Measurements from ENCODE around the gene BRIP1.
A peak's percentile ranks its signal among the peaks of the same experiment; 100 is the strongest.

Gene BRIP1

GRCh38 chr17:61817452-61817851 is 45.9 kb downstream of the BRIP1 start:
- Histone ChIP-seq H3K4me1 (ENCODE audit: control insufficient read depth, insufficient read depth, low read length) (peaks cover 3% of the 10 kb centered on the region; the same call in 1 of the 2 replicates), H3K36me3 (ENCODE audit: control insufficient read depth, insufficient read depth, low read length) (peaks cover 30% of the 10 kb centered on the region), H3K9me3 (ENCODE audit: control insufficient read depth, insufficient read depth, low read length) (no peaks in the 10 kb centered on the region), H3K27me3 (ENCODE audit: control insufficient read depth, insufficient read depth, low read length) (no peaks in the 10 kb centered on the region), H3K4me3 (ENCODE audit: low read depth, low read length) (no peak overlapping the region), H3K27ac (ENCODE audit: low read depth, low read length) (no peak overlapping the region), H3K9ac (ENCODE audit: low read depth, low read length) (no peak overlapping the region)

GRCh38 chr17:61816538-61816937 is 46.8 kb downstream of the BRIP1 start:
- peaks cover 22% of the 10 kb centered on the region for H3K36me3 ChIP-seq (ENCODE audit: control insufficient read depth, insufficient read depth, low read length)
- H3K9me3 ChIP-seq (ENCODE audit: control insufficient read depth, insufficient read depth, low read length): no peaks in the 10 kb centered on the region
- H3K4me1 ChIP-seq (ENCODE audit: control insufficient read depth, insufficient read depth, low read length): peaks cover 3% of the 10 kb centered on the region; the same call in 1 of the 2 replicates
- no peak overlapping the region for H3K4me3 ChIP-seq (ENCODE audit: low read depth, low read length)
- H3K27ac ChIP-seq (ENCODE audit: low read depth, low read length): no peak overlapping the region
- H3K27me3 ChIP-seq (ENCODE audit: control insufficient read depth, insufficient read depth, low read length): no peaks in the 10 kb centered on the region
- H3K9ac ChIP-seq (ENCODE audit: low read depth, low read length): no peak overlapping the region

GRCh38 chr17:61815863-61816503 is 47.3 kb downstream of the BRIP1 start:
- H3K4me1 ChIP-seq (ENCODE audit: control insufficient read depth, insufficient read depth, low read length): peaks cover 3% of the 10 kb centered on the region; the same call in 1 of the 2 replicates
- no peak overlapping the region for H3K9ac ChIP-seq (ENCODE audit: low read depth, low read length)
- H3K36me3 ChIP-seq (ENCODE audit: control insufficient read depth, insufficient read depth, low read length): peaks cover 16% of the 10 kb centered on the region
- no peaks in the 10 kb centered on the region for H3K27me3 ChIP-seq (ENCODE audit: control insufficient read depth, insufficient read depth, low read length)
- H3K27ac ChIP-seq (ENCODE audit: low read depth, low read length): no peak overlapping the region
- no peaks in the 10 kb centered on the region for H3K9me3 ChIP-seq (ENCODE audit: control insufficient read depth, insufficient read depth, low read length)
- no peak overlapping the region for H3K4me3 ChIP-seq (ENCODE audit: low read depth, low read length)

GRCh38 chr17:61814485-61814884 is 48.8 kb downstream of the BRIP1 start:
- no peak overlapping the region for H3K9ac ChIP-seq (ENCODE audit: low read depth, low read length)
- H3K9me3 ChIP-seq (ENCODE audit: control insufficient read depth, insufficient read depth, low read length): no peaks in the 10 kb centered on the region
- peaks cover 11% of the 10 kb centered on the region for H3K36me3 ChIP-seq (ENCODE audit: control insufficient read depth, insufficient read depth, low read length)
- no peaks in the 10 kb centered on the region for H3K27me3 ChIP-seq (ENCODE audit: control insufficient read depth, insufficient read depth, low read length)
- no peak overlapping the region for H3K4me3 ChIP-seq (ENCODE audit: low read depth, low read length)
- peaks cover 11% of the 10 kb centered on the region; the same call in 1 of the 2 replicates for H3K4me1 ChIP-seq (ENCODE audit: control insufficient read depth, insufficient read depth, low read length)
- no peak overlapping the region for H3K27ac ChIP-seq (ENCODE audit: low read depth, low read length)

GRCh38 chr17:61813211-61813610 is 50.1 kb downstream of the BRIP1 start:
- Histone ChIP-seq H3K9ac (ENCODE audit: low read depth, low read length) (no peak overlapping the region), H3K4me1 (ENCODE audit: control insufficient read depth, insufficient read depth, low read length) (peaks cover 11% of the 10 kb centered on the region; the same call in 1 of the 2 replicates), H3K27me3 (ENCODE audit: control insufficient read depth, insufficient read depth, low read length) (no peaks in the 10 kb centered on the region), H3K27ac (ENCODE audit: low read depth, low read length) (no peak overlapping the region), H3K36me3 (ENCODE audit: control insufficient read depth, insufficient read depth, low read length) (peaks cover 14% of the 10 kb centered on the region), H3K4me3 (ENCODE audit: low read depth, low read length) (no peak overlapping the region), H3K9me3 (ENCODE audit: control insufficient read depth, insufficient read depth, low read length) (no peaks in the 10 kb centered on the region)

- Histone ChIP-seq H3K4me1 (ENCODE audit: control insufficient read depth, insufficient read depth, low read length) (peaks cover 11% of the 10 kb centered on the region; the same call in 1 of the 2 replicates), H3K27ac (ENCODE audit: low read depth, low read length) (no peak overlapping the region), H3K36me3 (ENCODE audit: control insufficient read depth, insufficient read depth, low read length) (peaks cover 18% of the 10 kb centered on the region), H3K27me3 (ENCODE audit: control insufficient read depth, insufficient read depth, low read length) (no peaks in the 10 kb centered on the region), H3K9ac (ENCODE audit: low read depth, low read length) (no peak overlapping the region), H3K4me3 (ENCODE audit: low read depth, low read length) (no peak overlapping the region), H3K9me3 (ENCODE audit: control insufficient read depth, insufficient read depth, low read length) (no peaks in the 10 kb centered on the region)
Observed at GRCh38 chr17:61812747-61813146, 50.6 kb downstream of the BRIP1 start.

GRCh38 chr17:61809816-61810392 is 53.4 kb downstream of the BRIP1 start:
- no peak overlapping the region for H3K4me3 ChIP-seq (ENCODE audit: low read depth, low read length)
- H3K9me3 ChIP-seq (ENCODE audit: control insufficient read depth, insufficient read depth, low read length): no peaks in the 10 kb centered on the region
- peaks cover 13% of the 10 kb centered on the region; the same call in 1 of the 2 replicates for H3K4me1 ChIP-seq (ENCODE audit: control insufficient read depth, insufficient read depth, low read length)
- no peaks in the 10 kb centered on the region for H3K27me3 ChIP-seq (ENCODE audit: control insufficient read depth, insufficient read depth, low read length)
- peaks cover 13% of the 10 kb centered on the region for H3K36me3 ChIP-seq (ENCODE audit: control insufficient read depth, insufficient read depth, low read length)
- no peak overlapping the region for H3K9ac ChIP-seq (ENCODE audit: low read depth, low read length)
- H3K27ac ChIP-seq (ENCODE audit: low read depth, low read length): peak overlapping the region; percentile 49

GRCh38 chr17:61808442-61808841 is 54.9 kb downstream of the BRIP1 start:
- Histone ChIP-seq H3K9ac (ENCODE audit: low read depth, low read length) (no peak overlapping the region), H3K27me3 (ENCODE audit: control insufficient read depth, insufficient read depth, low read length) (no peaks in the 10 kb centered on the region), H3K36me3 (ENCODE audit: control insufficient read depth, insufficient read depth, low read length) (peaks cover 9% of the 10 kb centered on the region), H3K27ac (ENCODE audit: low read depth, low read length) (no peak overlapping the region), H3K4me3 (ENCODE audit: low read depth, low read length) (no peak overlapping the region), H3K9me3 (ENCODE audit: control insufficient read depth, insufficient read depth, low read length) (no peaks in the 10 kb centered on the region), H3K4me1 (ENCODE audit: control insufficient read depth, insufficient read depth, low read length) (peaks cover 13% of the 10 kb centered on the region; the same call in 1 of the 2 replicates)

GRCh38 chr17:61806936-61807335 is 56.4 kb downstream of the BRIP1 start:
- no peak overlapping the region for H3K9ac ChIP-seq (ENCODE audit: low read depth, low read length)
- no peak overlapping the region for H3K27ac ChIP-seq (ENCODE audit: low read depth, low read length)
- H3K27me3 ChIP-seq (ENCODE audit: control insufficient read depth, insufficient read depth, low read length): no peaks in the 10 kb centered on the region

GRCh38 chr17:61806081-61806828 is 57.1 kb downstream of the BRIP1 start:
- Histone ChIP-seq H3K9ac (ENCODE audit: low read depth, low read length) (no peak overlapping the region), H3K9me3 (ENCODE audit: control insufficient read depth, insufficient read depth, low read length) (no peaks in the 10 kb centered on the region), H3K4me3 (ENCODE audit: low read depth, low read length) (no peak overlapping the region), H3K36me3 (ENCODE audit: control insufficient read depth, insufficient read depth, low read length) (peaks cover 25% of the 10 kb centered on the region), H3K27me3 (ENCODE audit: control insufficient read depth, insufficient read depth, low read length) (no peaks in the 10 kb centered on the region), H3K4me1 (ENCODE audit: control insufficient read depth, insufficient read depth, low read length) (peaks cover 13% of the 10 kb centered on the region; the same call in 1 of the 2 replicates), H3K27ac (ENCODE audit: low read depth, low read length) (peak overlapping the region; percentile 51)

More at GRCh38 chr17:61806936-61807335, 56.4 kb downstream of the BRIP1 start:
- peaks cover 13% of the 10 kb centered on the region; the same call in 1 of the 2 replicates for H3K4me1 ChIP-seq (ENCODE audit: control insufficient read depth, insufficient read depth, low read length)
- H3K36me3 ChIP-seq (ENCODE audit: control insufficient read depth, insufficient read depth, low read length): peaks cover 19% of the 10 kb centered on the region
- no peak overlapping the region for H3K4me3 ChIP-seq (ENCODE audit: low read depth, low read length)
- no peaks in the 10 kb centered on the region for H3K9me3 ChIP-seq (ENCODE audit: control insufficient read depth, insufficient read depth, low read length)

GRCh38 chr17:61805399-61805798 is 57.9 kb downstream of the BRIP1 start:
- no peak overlapping the region for H3K9ac ChIP-seq (ENCODE audit: low read depth, low read length)
- no peaks in the 10 kb centered on the region for H3K27me3 ChIP-seq (ENCODE audit: control insufficient read depth, insufficient read depth, low read length)
- peak overlapping the region; percentile 51 for H3K27ac ChIP-seq (ENCODE audit: low read depth, low read length)
- peaks cover 13% of the 10 kb centered on the region; the same call in 1 of the 2 replicates for H3K4me1 ChIP-seq (ENCODE audit: control insufficient read depth, insufficient read depth, low read length)
- H3K4me3 ChIP-seq (ENCODE audit: low read depth, low read length): no peak overlapping the region
- H3K36me3 ChIP-seq (ENCODE audit: control insufficient read depth, insufficient read depth, low read length): peaks cover 34% of the 10 kb centered on the region
- H3K9me3 ChIP-seq (ENCODE audit: control insufficient read depth, insufficient read depth, low read length): no peaks in the 10 kb centered on the region

Measured in HUES48 (cell line).